OCI-LY1 (cell line): ENCODE data around the gene SRP72.

ENCODE experiments used
- H2AFZ ChIP-seq: fragments of 200-600 bp; sonication (generic), shearing (Covaris generic); 2 replicates; pipeline ENCODE4 v1.6.0; 2014; ENCODE audit warnings: antibody characterized with exemption, mild to moderate bottlenecking, low read length
- H3F3A ChIP-seq: fragments of 200-600 bp; sonication (generic), shearing (Covaris generic); 2 replicates; pipeline ENCODE4 v1.6.0; 2014; ENCODE audit warnings: mild to moderate bottlenecking, antibody characterized with exemption, low read length, moderate library complexity; ENCODE audit not compliant: insufficient read depth
- H3K27ac ChIP-seq: fragments of 200-600 bp; sonication (generic); 2 replicates; pipeline ENCODE4 v1.5.1; 2014; ENCODE audit warnings: low read length, mixed run types, mild to moderate bottlenecking, low read depth; ENCODE audit not compliant: poor library complexity, severe bottlenecking
- H3K27me3 ChIP-seq: fragments of 200-600 bp; sonication (generic); 2 replicates; pipeline ENCODE4 v1.6.0; 2014; ENCODE audit warnings: antibody characterized with exemption, mild to moderate bottlenecking, low read length, moderate library complexity; ENCODE audit not compliant: insufficient read depth
- H3K36me3 ChIP-seq: fragments of 200-600 bp; sonication (generic); 2 replicates; pipeline ENCODE4 v1.6.1; 2014; ENCODE audit warnings: mild to moderate bottlenecking, antibody characterized with exemption, low read length, moderate library complexity, mixed read lengths; ENCODE audit not compliant: insufficient read depth
- H3K4me1 ChIP-seq: fragments of 200-600 bp; sonication (generic); 2 replicates; pipeline ENCODE4 v1.5.1; 2014; ENCODE audit warnings: mild to moderate bottlenecking, low read length, moderate library complexity; ENCODE audit not compliant: insufficient read depth, severe bottlenecking
- H3K4me2 ChIP-seq: fragments of 200-600 bp; sonication (generic), shearing (Covaris generic); 2 replicates; pipeline ENCODE4 v1.6.1; 2014; ENCODE audit warnings: low read length
- H3K4me3 ChIP-seq: fragments of 200-600 bp; sonication (generic); 2 replicates; pipeline ENCODE4 v1.5.1; 2014; ENCODE audit warnings: low read length, low read depth, mild to moderate bottlenecking, mixed read lengths; ENCODE audit not compliant: poor library complexity, severe bottlenecking
- H3K79me2 ChIP-seq: fragments of 200-600 bp; shearing (Covaris generic); 2 replicates; pipeline ENCODE4 v1.6.1; 2016; ENCODE audit warnings: mixed run types, low read length, mixed read lengths; ENCODE audit not compliant: insufficient read depth
- H3K9ac ChIP-seq: fragments of 200-600 bp; sonication (generic), shearing (Covaris generic); 2 replicates; pipeline ENCODE4 v1.6.1; 2014; ENCODE audit warnings: mild to moderate bottlenecking, low read length, mixed read lengths
- H3K9me2 ChIP-seq: fragments of 200-600 bp; sonication (generic), shearing (Covaris generic); 2 replicates; pipeline ENCODE4 v1.6.1; 2014; ENCODE audit warnings: low read depth, mild to moderate bottlenecking, low read length, mixed read lengths
- H3K9me3 ChIP-seq: fragments of 200-600 bp; shearing (Covaris generic); 2 replicates; pipeline ENCODE4 v1.6.1; 2014; ENCODE audit warnings: low read length, mixed read lengths
- H4K20me1 ChIP-seq: fragments of 200-600 bp; sonication (generic), shearing (Covaris generic); 2 replicates; pipeline ENCODE4 v1.6.0; 2016; ENCODE audit warnings: mild to moderate bottlenecking, low read length; ENCODE audit not compliant: insufficient read depth
- EZH2 ChIP-seq: fragments of 200-600 bp; sonication (generic), shearing (Covaris generic); IDR thresholded peaks from 2 replicates; pipeline ENCODE4 v1.8.0; 2017; ENCODE audit warnings: borderline replicate concordance, mixed run types, mild to moderate bottlenecking, antibody characterized with exemption, low read length, moderate library complexity, mixed read lengths
- TF ChIP-seq, protein P1 (sequence below): fragments of 200-600 bp; sonication (generic), shearing (Covaris generic); IDR thresholded peaks from 2 replicates; pipeline ENCODE4 v1.5.1; 2017; ENCODE audit warnings: mild to moderate bottlenecking, antibody characterized with exemption, low read length, moderate library complexity, mixed read lengths

SRP72 gene

DNA sequence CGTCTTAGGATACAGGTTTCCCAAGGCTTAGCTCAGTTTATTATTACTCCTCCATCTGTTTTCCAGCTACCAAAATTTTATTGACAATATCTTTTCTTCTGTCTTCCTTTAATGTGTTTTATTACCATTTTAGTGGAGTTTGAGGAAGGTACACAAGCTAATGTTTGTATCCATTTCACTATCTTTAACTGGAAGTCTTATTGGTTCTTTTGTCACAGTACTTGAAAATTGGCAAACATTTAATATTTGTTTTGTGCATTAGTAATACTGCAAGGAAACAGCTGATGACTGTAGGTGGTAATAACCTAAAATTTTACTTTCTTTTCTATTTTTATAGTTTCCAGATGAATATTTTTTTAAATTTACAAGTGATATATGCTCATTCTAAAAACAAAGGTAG, 28.8 kb downstream of the SRP72 start:
- no peak overlapping the region for H2AFZ ChIP-seq
- no peaks in the 10 kb centered on the region for H3K27me3 ChIP-seq
- no peak overlapping the region for H3K4me2 ChIP-seq
- no peak overlapping the region for H3K9ac ChIP-seq
- no peaks in the 10 kb centered on the region for H4K20me1 ChIP-seq
- H3K27ac ChIP-seq: no peak overlapping the region
- H3K36me3 ChIP-seq: peaks cover 81% of the 10 kb centered on the region
- no peaks in the 10 kb centered on the region for H3K9me3 ChIP-seq
- H3F3A ChIP-seq: no peaks in the 10 kb centered on the region
- H3K4me1 ChIP-seq: no peaks in the 10 kb centered on the region
- TF ChIP-seq, protein P1, sequence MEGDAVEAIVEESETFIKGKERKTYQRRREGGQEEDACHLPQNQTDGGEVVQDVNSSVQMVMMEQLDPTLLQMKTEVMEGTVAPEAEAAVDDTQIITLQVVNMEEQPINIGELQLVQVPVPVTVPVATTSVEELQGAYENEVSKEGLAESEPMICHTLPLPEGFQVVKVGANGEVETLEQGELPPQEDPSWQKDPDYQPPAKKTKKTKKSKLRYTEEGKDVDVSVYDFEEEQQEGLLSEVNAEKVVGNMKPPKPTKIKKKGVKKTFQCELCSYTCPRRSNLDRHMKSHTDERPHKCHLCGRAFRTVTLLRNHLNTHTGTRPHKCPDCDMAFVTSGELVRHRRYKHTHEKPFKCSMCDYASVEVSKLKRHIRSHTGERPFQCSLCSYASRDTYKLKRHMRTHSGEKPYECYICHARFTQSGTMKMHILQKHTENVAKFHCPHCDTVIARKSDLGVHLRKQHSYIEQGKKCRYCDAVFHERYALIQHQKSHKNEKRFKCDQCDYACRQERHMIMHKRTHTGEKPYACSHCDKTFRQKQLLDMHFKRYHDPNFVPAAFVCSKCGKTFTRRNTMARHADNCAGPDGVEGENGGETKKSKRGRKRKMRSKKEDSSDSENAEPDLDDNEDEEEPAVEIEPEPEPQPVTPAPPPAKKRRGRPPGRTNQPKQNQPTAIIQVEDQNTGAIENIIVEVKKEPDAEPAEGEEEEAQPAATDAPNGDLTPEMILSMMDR: no peak
- TF ChIP-seq EZH2: no peak
- no peak overlapping the region for H3K4me3 ChIP-seq
- H3K79me2 ChIP-seq: no peaks in the 10 kb centered on the region
- H3K9me2 ChIP-seq: no peaks in the 10 kb centered on the region

DNA sequence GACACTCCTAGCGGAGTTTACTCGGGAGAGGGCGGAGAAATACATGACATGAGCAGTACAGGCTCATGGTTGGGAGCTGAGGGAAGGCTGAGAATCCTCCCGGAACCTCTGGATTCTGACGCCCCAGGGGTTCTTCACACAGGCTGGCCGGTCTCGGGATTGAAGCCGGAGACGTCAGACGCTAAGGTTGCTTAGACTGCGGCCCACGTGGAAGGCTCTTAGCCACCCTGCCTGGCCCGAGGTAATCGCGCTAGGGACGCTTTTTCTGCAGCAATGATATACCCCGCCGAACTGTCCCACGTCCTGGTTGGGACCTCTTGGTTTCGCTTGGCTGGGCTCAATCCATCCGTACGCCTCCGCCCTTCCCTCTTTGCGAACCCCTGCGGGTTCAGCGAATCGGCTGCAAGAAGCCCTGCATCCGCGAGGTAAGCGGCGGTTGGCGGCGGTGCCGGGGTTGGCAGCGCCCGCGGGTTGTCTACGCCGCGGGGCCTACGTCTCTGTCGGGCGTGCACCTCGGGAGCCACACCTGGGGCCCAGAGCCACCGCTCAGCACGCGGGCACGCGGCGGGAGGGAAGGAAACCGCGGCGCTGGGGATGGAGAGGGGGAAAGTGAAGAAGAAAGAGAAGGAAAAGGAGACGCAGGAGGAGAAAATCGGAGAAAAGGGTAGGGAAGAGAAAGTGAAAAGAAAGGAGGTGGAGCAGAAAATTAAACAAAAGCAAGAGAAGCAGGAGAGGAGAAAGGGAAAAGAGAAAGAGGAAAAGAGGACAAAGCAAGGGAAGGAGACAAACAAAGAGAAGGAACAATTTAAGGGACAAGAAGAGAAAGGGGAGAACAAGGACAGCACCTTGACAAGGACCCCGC, 38.1 kb downstream of the SRP72 start, which contains the start of gene ARL9:
Gene ARL9 (plus strand): TSS at position 523 of the 862 bp plus-strand sequence. CDS start 72 bp downstream, at position 595.
- Histone ChIP-seq H3K36me3 (peaks cover 30% of the 10 kb centered on the region), H3K4me2 (peak within 1 kb of the TSS; percentile 60), H3K9me3 (no peaks in the 10 kb centered on the region), H2AFZ (no peak within 1 kb of the TSS), H3K27ac (no peak within 1 kb of the TSS), H3K9me2 (no peaks in the 10 kb centered on the region), H3K4me3 (peak within 1 kb of the TSS; percentile 49), H3K9ac (no peak within 1 kb of the TSS; the same call in 1 of the 2 replicates), H4K20me1 (no peaks in the 10 kb centered on the region), H3K27me3 (no peaks in the 10 kb centered on the region), H3K4me1 (peaks cover 9% of the 10 kb centered on the region), H3F3A (no peaks in the 10 kb centered on the region), H3K79me2 (no peaks in the 10 kb centered on the region)
- TF ChIP-seq EZH2: no peak
- TF ChIP-seq, protein P1: no peak

DNA sequence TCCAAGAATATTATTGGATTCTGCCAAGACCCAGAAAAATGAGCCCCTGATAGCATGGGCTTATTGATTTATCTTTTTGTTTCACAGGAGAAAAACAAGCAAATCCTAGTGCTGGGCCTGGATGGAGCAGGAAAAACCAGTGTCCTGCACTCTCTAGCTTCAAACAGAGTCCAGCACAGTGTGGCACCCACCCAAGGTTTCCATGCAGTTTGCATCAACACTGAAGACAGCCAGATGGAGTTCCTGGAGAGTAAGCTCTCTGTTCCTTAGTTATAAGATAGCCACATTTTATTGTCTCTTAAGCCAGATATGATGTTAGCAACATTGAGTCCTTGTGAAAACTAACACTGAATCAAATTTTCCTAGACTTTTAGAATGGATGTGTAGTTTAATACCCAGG, 43.7 kb downstream of the SRP72 start:
- no peaks in the 10 kb centered on the region for H3K27me3 ChIP-seq

More for the DNA sequence above, 43.7 kb downstream of the SRP72 start:
- H3F3A ChIP-seq: no peaks in the 10 kb centered on the region
- H2AFZ ChIP-seq: no peak overlapping the region
- H3K4me1 ChIP-seq: no peaks in the 10 kb centered on the region
- H3K79me2 ChIP-seq: no peaks in the 10 kb centered on the region
- no peak overlapping the region for H3K4me2 ChIP-seq
- H3K9ac ChIP-seq: no peak overlapping the region
- no peak overlapping the region for H3K27ac ChIP-seq
- H3K36me3 ChIP-seq: no peaks in the 10 kb centered on the region
- no peak overlapping the region for H3K4me3 ChIP-seq
- H3K9me3 ChIP-seq: no peaks in the 10 kb centered on the region
- H4K20me1 ChIP-seq: no peaks in the 10 kb centered on the region
- H3K9me2 ChIP-seq: no peaks in the 10 kb centered on the region
- TF ChIP-seq EZH2: no peak
- TF ChIP-seq, protein P1: no peak
